Endometrium (tissue), 2 donors: Measurements from ENCODE around the gene RGN.
"Not testable (repeated sequence)": the region's sequence is repeated elsewhere in the genome, so short reads cannot be mapped to it uniquely, and the experiment has no call there.

Experiments
- FAIRE-seq: peaks from 2 replicates; lab custom pipeline; 2012; peaks lifted over from hg19 to GRCh38; lab: Jason Lieb, UNC
- donor health status: control.
- donor health status: control.

RGN gene

GRCh38 chrX:47124466-47124865 is 46.2 kb downstream of the RGN start:
- FAIRE-seq: not testable (repeated sequence)

GRCh38 chrX:47129157-47129898 is 51.1 kb downstream of the RGN start:
- FAIRE-seq: peak; percentile 91

GRCh38 chrX:47129899-47130358 is 51.7 kb downstream of the RGN start:
- FAIRE-seq: no peak

- FAIRE-seq: no peak
These were observed 55.2 kb downstream of the RGN start for GRCh38 chrX:47133493-47133892.

GRCh38 chrX:47135650-47136049 is 57.4 kb downstream of the RGN start:
- FAIRE-seq: not testable (repeated sequence)

GRCh38 chrX:47138171-47138570 is 59.9 kb downstream of the RGN start:
- no peak for FAIRE-seq
